Adrenal gland (tissue), 5 donors: ENCODE data around the gene NOP16.

Source experiments
- POLR2A ChIP-seq, 2 donors: fragments of 450-650 bp; IDR thresholded peaks; one replicate each; pipeline ENCODE4 v1.6.1; 2017; ENCODE audit warnings: antibody characterized with exemption in 2 of 2, mild to moderate bottlenecking in 2 of 2, moderate library complexity in 1 of 2
- TF ChIP-seq, protein P1 (sequence below), 6 experiments: fragments of 450-650 bp in 4 of 6; fragments of 200-600 bp in 2 of 6; sonication (generic) in 1 of 6; IDR thresholded peaks; 1 replicate in 5 of 6; 2 replicates in 1 of 6; pipeline versions ENCODE4 v1.5.1 to v1.8.0; 2016 to 2021; ENCODE audit warnings: antibody characterized with exemption in 6 of 6, mild to moderate bottlenecking in 2 of 6, moderate library complexity in 1 of 6
- donor health status: DM: no; HTN: no; CAD: no.

- TF ChIP-seq, protein P1, sequence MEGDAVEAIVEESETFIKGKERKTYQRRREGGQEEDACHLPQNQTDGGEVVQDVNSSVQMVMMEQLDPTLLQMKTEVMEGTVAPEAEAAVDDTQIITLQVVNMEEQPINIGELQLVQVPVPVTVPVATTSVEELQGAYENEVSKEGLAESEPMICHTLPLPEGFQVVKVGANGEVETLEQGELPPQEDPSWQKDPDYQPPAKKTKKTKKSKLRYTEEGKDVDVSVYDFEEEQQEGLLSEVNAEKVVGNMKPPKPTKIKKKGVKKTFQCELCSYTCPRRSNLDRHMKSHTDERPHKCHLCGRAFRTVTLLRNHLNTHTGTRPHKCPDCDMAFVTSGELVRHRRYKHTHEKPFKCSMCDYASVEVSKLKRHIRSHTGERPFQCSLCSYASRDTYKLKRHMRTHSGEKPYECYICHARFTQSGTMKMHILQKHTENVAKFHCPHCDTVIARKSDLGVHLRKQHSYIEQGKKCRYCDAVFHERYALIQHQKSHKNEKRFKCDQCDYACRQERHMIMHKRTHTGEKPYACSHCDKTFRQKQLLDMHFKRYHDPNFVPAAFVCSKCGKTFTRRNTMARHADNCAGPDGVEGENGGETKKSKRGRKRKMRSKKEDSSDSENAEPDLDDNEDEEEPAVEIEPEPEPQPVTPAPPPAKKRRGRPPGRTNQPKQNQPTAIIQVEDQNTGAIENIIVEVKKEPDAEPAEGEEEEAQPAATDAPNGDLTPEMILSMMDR (IDR thresholded peaks at IDR 0.05): no peak
- TF ChIP-seq POLR2A (IDR thresholded peaks at IDR 0.05): no peak
These were observed 38.0 kb downstream of the NOP16 start for GRCh38 chr5:176350416-176350815.
